T follicular helper cell (primary cell): ENCODE results near the gene NDUFS8.

ENCODE experiments used
- DNase-seq: peaks from one replicate; pipeline ENCODE4 v3.0.0-alpha.2; 2020; ENCODE audit warnings: low read depth

NDUFS8 gene

DNA sequence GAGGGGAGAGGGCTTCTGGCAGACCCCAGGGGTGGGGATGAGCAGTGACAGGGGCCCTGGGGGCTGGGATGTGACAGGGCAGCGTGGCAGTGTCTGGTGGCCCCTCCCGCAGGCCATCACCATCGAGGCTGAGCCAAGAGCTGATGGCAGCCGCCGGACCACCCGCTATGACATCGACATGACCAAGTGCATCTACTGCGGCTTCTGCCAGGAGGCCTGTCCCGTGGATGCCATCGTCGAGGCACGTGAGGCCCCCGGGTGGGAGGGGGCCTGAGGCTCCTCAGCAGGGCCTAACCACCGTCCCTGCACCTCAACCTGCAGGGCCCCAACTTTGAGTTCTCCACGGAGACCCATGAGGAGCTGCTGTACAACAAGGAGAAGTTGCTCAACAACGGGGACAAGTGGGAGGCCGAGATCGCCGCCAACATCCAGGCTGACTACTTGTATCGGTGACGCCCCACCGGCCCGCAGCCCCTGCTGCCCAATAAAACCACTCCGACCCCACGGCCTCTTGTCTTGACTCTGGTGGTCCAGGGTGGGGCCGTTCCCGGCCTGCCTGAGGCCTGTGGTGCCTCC, 5.7 kb downstream of the NDUFS8 start:
- no peak for DNase-seq

DNA sequence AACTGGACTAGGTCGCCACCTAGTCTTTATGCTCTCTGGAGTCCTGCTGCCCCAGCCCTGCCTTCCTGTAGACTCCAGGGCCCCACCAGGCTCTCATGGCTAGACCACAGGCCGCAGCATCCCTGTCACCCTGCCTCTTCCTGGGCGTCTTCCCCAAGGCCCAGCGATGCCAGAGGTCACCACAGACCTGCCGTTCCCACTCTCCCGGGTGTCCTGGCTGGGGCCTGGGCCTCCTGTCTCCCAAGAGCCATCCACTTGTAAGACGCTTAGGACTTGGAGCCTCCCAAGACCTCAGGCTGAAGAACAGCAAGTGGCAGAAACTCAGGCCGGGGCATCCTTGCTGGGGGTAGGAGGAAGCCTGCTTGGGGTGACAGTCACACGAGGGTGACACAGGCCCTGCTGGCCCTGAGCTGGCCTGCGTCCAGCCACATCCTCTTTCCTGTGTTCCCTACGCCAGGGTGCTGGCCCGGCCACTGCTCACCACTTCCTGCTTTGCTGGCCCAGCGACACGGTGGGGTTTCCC, 6.3 kb downstream of the NDUFS8 start:
- no peak for DNase-seq

GRCh38 chr11:68037411-68038225, 7.1 kb downstream of the NDUFS8 start:
- no peak for DNase-seq

GRCh38 chr11:68038226-68038717, 7.8 kb downstream of the NDUFS8 start:
- no peak for DNase-seq

GRCh38 chr11:68038718-68039525, 8.4 kb downstream of the NDUFS8 start, which contains the start of gene TCIRG1:
TCIRG1 (plus strand) TSS chr11:68039025; CDS start chr11:68041272, 2,247 bp downstream.
- peak; percentile 25 for DNase-seq

DNA sequence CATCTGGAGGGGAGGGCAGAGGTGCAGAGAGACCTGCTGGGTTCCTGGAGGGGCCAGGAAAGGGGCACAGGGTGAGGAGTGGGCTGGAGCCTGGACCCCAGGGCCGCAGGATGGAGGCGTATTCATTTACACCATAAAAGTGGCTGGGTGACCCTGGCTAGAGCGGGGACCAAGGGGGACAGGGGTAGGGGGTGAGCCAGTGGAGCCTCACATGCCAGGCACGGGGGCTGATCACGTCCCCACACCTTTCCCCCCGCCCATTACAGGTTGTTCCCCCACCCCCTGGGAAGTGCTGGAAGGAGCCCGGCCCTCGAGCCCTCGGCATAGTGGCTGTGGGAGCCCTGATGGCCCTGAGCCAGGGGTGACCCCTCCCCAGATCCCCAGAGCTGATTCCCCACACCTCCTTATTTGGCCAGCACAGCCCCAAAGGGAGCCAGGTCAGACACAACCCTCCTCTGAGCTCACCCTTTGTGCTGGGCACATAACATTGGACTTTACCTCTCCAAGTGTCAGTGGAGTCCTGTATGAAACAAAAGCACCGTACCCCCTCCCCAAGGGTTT, 9.1 kb downstream of the NDUFS8 start:
- no peak for DNase-seq

GRCh38 chr11:68040101-68040956, 9.8 kb downstream of the NDUFS8 start:
- no peak for DNase-seq

GRCh38 chr11:68040957-68041591, 10.6 kb downstream of the NDUFS8 start:
- no peak for DNase-seq

DNA sequence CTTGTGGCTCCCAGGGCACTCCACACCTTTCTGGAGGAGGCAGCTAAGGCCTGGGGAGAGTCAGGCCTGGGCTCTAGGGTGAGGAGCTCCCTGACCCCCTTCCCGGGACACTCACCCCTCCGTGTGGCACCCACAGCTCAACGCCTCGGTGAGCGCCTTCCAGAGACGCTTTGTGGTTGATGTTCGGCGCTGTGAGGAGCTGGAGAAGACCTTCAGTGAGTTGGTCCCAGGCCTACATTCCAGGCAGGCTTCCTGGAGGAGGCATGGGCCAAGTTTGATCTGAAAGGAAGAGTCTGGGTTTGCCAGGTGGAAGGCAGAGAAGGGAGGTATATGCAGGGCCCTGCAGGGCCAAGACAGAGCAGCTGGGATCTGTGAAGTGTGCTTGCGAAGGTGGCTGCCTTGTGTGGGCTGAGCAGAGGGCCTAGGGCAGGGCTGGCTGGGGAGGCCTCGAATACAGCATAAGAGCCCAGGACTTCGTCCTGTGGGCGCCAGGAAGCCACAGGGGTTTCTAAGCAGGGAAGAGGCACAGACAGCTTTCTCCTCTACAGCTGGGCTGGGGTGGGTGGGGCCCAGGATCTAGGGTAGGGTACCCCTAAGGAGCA, 11.2 kb downstream of the NDUFS8 start:
- DNase-seq = no peak

DNA sequence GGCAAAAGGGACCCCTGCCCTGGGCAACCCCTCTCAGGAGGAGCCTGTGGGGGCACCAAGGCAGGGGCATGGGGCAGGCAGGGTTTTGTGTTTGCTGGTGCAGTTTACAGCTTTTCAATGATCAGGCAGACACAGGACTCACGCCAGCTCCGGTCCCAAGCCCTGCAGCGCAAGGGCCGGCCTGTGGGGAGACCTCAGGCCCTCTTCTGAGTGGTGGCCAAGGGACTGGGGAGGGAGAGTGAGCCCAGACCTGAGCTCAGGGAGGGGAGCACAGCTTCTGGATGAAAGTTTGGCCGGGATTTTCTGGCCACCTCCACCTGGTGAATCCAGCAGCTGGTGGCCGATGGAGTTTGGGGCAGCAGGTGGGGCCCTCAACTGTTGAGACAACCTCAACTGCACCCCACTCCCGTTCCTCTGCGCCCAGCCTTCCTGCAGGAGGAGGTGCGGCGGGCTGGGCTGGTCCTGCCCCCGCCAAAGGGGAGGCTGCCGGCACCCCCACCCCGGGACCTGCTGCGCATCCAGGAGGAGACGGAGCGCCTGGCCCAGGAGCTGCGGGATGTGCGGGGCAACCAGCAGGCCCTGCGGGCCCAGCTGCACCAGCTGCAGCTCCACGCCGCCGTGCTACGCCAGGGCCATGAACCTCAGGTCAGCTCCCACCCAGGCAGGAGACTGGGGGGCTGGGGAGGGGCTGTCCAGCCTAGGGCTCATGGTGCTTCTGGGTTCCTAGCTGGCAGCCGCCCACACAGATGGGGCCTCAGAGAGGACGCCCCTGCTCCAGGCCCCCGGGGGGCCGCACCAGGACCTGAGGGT, 11.9 kb downstream of the NDUFS8 start:
- no peak for DNase-seq

DNA sequence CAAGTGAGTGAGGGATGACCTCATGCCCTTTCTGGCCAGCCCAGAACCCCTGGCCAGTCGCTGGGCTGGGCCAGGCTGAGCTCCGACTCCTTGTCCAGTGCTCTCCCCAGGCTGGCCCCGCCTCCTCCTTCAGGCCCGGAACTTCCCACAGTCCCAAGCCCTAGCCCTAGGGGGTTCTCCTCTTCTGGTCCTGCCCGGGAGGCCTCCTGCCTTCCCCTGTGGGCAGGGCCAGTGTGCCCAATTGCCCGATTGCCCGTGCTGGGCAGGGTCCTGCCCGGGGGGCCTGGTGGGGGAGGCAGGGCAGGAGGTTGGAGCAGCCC, 12.5 kb downstream of the NDUFS8 start:
- no peak for DNase-seq

- no peak for DNase-seq
Observed at GRCh38 chr11:68043349-68044144, 13.1 kb downstream of the NDUFS8 start.

GRCh38 chr11:68044145-68044813, 13.8 kb downstream of the NDUFS8 start:
- no peak for DNase-seq

- DNase-seq = no peak
Observed at GRCh38 chr11:68044898-68045351, 14.4 kb downstream of the NDUFS8 start.

DNA sequence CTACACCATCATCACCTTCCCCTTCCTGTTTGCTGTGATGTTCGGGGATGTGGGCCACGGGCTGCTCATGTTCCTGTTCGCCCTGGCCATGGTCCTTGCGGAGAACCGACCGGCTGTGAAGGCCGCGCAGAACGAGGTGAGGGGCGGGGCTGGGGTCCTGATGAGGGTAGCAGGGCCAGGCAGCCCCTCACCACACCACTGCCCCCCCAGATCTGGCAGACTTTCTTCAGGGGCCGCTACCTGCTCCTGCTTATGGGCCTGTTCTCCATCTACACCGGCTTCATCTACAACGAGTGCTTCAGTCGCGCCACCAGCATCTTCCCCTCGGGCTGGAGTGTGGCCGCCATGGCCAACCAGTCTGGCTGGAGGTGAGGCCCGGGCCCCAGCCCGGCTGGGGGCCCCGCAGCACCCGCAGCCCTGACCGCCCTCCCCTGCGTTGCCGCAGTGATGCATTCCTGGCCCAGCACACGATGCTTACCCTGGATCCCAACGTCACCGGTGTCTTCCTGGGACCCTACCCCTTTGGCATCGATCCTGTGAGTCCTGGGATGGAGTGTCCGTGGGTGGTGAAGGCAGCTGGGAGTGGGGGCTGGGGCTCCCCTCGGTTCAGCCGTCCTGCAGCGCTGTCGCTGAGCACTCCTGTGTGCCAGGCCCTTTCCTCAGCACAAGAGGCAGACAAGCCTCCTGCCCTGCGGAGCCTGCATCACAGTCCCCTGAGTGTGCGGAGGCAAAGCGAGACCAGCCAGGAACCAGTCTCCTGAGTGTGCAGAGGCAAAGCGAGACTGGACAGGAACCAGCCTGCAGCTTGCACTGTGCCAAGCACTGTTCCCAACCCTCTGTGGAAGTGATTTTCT, 17.2 kb downstream of the NDUFS8 start:
- no peak for DNase-seq

GRCh38 chr11:68048681-68049508, 18.4 kb downstream of the NDUFS8 start:
- no peak for DNase-seq
